Neural progenitor cell (in vitro differentiated cells): ENCODE results near the gene TUBB2A.

ENCODE experiments used
- EZH2 ChIP-seq: fragments of 200-600 bp; sonication (generic); IDR thresholded peaks from 2 replicates; pipeline ENCODE4 v1.6.1; 2017; ENCODE audit warnings: antibody characterized with exemption, mild to moderate bottlenecking, moderate library complexity
- EZH2phosphoT487 ChIP-seq: fragments of 200-600 bp; sonication (generic); IDR thresholded peaks from 2 replicates; pipeline ENCODE4 v1.6.1; 2017; ENCODE audit warnings: antibody characterized with exemption
- TF ChIP-seq, protein P1 (sequence below): fragments of 200-600 bp; sonication (generic); IDR thresholded peaks from 2 replicates; pipeline ENCODE4 v1.5.1; 2017; ENCODE audit warnings: antibody characterized with exemption, mild to moderate bottlenecking

DNA sequence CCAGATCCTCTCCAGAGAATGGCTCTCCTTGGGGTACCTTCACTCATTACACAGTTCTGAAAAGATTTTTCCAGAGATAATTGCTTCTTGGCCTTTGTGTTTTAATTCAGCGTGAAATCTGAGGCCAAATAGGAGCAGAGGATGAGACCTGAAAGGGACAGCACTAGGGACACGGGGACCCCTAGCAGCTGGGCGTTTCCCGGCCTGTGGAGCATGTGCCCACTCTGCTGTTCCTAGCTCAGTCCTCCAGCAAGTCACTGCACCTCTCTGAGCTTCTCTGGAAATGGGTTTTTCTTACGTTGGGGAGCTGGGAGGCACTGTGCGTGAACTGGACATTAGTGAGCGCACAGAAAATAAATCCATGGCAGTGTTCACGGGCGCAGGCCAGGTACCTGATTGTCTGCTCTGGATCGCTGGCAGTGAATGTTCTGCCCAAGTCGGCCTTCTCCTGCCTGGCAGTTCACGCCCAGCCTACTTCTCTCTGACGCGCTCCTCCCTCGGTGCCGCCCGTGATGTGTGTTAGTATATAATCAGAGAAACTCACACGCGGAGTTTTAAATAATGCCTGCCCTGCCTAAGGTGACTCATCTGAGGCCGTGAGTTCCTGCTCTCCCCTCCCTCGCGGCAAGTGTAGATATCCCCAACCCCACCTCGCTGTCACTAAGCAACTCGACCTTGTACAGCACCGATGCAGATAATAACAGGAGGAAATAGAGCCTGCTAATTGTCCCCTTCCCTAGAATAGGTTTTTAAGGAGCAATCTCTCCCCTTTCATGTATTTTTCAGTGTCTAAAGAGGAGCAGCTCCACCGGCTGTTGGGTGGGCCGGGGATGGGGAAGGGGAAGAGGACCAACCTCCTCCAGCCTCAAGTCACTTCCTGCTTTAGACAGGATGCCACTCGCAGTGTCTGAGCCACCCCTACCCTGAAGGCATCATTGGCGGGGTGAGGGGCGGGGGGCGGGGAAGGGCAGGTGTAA is 2.7 kb upstream of the TUBB2A start:
- TF ChIP-seq, protein P1, sequence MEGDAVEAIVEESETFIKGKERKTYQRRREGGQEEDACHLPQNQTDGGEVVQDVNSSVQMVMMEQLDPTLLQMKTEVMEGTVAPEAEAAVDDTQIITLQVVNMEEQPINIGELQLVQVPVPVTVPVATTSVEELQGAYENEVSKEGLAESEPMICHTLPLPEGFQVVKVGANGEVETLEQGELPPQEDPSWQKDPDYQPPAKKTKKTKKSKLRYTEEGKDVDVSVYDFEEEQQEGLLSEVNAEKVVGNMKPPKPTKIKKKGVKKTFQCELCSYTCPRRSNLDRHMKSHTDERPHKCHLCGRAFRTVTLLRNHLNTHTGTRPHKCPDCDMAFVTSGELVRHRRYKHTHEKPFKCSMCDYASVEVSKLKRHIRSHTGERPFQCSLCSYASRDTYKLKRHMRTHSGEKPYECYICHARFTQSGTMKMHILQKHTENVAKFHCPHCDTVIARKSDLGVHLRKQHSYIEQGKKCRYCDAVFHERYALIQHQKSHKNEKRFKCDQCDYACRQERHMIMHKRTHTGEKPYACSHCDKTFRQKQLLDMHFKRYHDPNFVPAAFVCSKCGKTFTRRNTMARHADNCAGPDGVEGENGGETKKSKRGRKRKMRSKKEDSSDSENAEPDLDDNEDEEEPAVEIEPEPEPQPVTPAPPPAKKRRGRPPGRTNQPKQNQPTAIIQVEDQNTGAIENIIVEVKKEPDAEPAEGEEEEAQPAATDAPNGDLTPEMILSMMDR, result no peak
- no peak for TF ChIP-seq EZH2phosphoT487
- no peak for TF ChIP-seq EZH2
